ENCODE results near the gene STK32A.

Gene STK32A

DNA sequence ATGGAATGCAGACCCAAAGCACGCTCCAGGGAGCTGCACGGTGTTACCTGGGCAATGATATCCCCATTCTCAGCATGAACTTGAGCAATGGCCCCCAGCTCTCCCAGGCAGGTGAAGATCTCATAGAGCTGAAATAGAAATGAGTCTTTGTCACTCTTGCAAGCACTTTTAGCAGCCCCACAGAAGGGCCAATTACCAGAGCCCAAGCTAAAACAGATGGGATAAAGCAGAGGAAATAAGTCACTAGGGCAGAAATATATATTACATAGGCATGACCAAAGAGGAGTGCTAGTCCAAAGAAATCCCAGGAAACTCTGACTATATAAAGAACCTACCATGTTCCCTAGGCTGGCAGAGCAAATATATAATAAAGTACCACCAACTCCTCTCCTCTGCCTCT is 177.7 kb downstream of the STK32A start:
- no peaks in the 10 kb centered on the region for H3K27me3 ChIP-seq (replicated peaks)
- TF ChIP-seq, protein P1, sequence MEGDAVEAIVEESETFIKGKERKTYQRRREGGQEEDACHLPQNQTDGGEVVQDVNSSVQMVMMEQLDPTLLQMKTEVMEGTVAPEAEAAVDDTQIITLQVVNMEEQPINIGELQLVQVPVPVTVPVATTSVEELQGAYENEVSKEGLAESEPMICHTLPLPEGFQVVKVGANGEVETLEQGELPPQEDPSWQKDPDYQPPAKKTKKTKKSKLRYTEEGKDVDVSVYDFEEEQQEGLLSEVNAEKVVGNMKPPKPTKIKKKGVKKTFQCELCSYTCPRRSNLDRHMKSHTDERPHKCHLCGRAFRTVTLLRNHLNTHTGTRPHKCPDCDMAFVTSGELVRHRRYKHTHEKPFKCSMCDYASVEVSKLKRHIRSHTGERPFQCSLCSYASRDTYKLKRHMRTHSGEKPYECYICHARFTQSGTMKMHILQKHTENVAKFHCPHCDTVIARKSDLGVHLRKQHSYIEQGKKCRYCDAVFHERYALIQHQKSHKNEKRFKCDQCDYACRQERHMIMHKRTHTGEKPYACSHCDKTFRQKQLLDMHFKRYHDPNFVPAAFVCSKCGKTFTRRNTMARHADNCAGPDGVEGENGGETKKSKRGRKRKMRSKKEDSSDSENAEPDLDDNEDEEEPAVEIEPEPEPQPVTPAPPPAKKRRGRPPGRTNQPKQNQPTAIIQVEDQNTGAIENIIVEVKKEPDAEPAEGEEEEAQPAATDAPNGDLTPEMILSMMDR (IDR thresholded peaks at IDR 0.05; ENCODE audit: low read depth, low read length, missing control alignments), result no peak
- H3K4me3 ChIP-seq (ENCODE audit: low read depth, low read length), result no peak overlapping the region
- DNase-seq, result no peak
- H3K36me3 ChIP-seq (replicated peaks), result no peaks in the 10 kb centered on the region
- no peak overlapping the region for H3K27ac ChIP-seq
- in situ Hi-C loops (cut with HindIII; ENCODE audit: low pct_ligation_motif_present, low sequenced_read_pairs), result no loop called here

DNA sequence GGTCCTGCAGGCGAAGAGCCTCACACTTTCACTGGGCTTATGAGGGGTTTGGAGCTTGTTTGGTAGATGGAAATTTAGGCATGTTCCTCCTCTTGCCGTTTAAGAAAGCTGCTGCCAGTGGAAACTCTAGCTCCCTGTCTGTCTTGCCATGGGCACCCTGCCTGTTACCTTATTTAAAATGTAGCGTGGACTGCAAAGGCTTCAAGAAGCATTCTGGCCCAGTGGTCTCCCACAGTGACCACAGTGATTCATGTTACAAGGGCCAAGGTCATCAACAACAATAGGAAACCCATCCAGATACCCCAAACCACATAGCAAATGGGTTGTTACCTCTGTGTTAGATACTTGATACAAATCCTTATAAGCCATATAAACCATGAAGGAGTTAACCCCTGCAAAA is 178.4 kb downstream of the STK32A start:
- Histone ChIP-seq H3K4me3 (ENCODE audit: low read depth, low read length) (no peak overlapping the region), H3K27me3 (replicated peaks) (no peaks in the 10 kb centered on the region), H3K27ac (no peak overlapping the region), H3K36me3 (replicated peaks) (no peaks in the 10 kb centered on the region)
- TF ChIP-seq, protein P1 (IDR thresholded peaks at IDR 0.05; ENCODE audit: low read depth, low read length, missing control alignments), result no peak
- no peak for DNase-seq
- in situ Hi-C loops (cut with HindIII; ENCODE audit: low pct_ligation_motif_present, low sequenced_read_pairs), result no loop called here

DNA sequence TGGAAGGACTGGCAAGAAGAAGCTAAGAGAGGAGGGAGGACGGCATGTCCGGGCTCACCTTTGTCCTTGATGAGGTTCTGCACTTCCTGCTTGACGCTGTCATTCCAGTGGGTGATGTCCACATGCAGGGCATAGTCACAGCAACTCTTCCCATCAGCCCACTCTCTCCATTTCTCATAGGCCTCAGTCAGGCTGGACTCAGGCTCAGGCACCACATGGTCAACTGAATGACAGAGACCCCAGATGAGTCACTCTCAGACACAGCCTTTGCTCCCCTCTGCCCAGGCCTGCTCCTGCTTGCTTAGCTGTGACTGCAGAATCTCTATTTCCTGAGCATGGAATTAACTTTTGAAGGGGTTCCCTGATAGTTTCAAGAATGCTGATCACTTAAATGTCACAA is 180.8 kb downstream of the STK32A start:
- Histone ChIP-seq H3K36me3 (replicated peaks) (no peaks in the 10 kb centered on the region), H3K4me3 (ENCODE audit: low read depth, low read length) (no peak overlapping the region), H3K27ac (no peak overlapping the region), H3K27me3 (replicated peaks) (no peaks in the 10 kb centered on the region)
- TF ChIP-seq, protein P1 (IDR thresholded peaks at IDR 0.05; ENCODE audit: low read depth, low read length, missing control alignments), result no peak
- in situ Hi-C loops (cut with HindIII; ENCODE audit: low pct_ligation_motif_present, low sequenced_read_pairs), result no loop called here
- no peak for DNase-seq

DNA sequence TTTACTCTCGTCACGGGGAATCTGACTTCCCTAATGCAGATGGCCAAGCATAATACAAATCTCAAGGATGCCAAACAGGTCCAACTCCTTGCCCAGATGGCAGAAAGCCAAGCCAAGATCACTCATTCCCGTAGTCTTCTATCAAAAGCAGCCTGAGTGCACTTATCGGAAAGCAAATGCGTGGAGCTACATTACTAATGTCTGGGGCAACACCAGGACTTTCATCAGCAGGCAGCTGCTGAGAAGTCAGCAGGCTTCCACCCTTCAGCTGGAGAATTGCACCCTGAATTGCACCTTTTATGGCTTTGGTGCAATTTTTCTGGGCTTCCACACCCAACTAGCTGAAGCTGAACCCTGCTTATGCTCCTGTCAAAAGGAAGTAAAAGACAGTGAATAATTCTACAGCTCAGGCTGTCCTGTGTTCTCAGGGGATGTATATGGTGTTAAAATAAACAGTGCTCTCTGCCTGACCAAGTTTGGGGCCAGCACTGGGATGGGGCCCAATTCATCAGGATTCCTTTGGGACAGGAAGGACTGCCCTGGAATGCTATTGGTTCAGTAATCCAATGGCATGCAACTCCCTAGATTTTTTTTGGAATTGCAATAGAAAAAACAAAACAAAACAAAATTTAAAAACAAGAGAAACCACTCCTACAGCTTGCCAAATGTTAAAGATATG is 182.4 kb downstream of the STK32A start:
- no peak overlapping the region for H3K4me3 ChIP-seq (ENCODE audit: low read depth, low read length)
- in situ Hi-C loops (cut with HindIII; ENCODE audit: low pct_ligation_motif_present, low sequenced_read_pairs), result no loop called here
- no peaks in the 10 kb centered on the region for H3K36me3 ChIP-seq (replicated peaks)
- peak; percentile 28 for DNase-seq
- no peak overlapping the region for H3K27ac ChIP-seq
- no peaks in the 10 kb centered on the region for H3K27me3 ChIP-seq (replicated peaks)
- TF ChIP-seq, protein P1 (IDR thresholded peaks at IDR 0.05; ENCODE audit: low read depth, low read length, missing control alignments), result no peak

DNA sequence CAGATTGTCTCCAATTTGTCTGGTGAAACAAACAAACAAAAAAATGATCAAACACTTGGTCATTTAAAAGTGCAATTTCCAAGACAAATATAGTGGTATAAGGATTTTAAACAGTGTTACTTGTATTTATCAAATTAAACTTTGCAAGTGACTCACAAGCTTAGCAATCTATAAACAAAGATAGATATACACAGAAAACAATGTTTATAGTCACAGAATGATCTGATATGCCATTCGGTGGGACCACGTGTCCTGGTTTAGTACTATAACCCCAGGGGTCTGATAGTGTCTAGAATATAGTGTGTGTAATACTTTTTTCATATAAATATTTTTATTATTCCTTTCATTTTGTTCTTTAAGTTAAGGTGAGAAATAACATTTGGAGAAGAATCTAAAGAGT is 183.8 kb downstream of the STK32A start:
- in situ Hi-C loops (cut with HindIII; ENCODE audit: low pct_ligation_motif_present, low sequenced_read_pairs), result no loop called here
- H3K27ac ChIP-seq, result no peak overlapping the region
- H3K4me3 ChIP-seq (ENCODE audit: low read depth, low read length), result no peak overlapping the region
- H3K36me3 ChIP-seq (replicated peaks), result no peaks in the 10 kb centered on the region
- no peaks in the 10 kb centered on the region for H3K27me3 ChIP-seq (replicated peaks)
- TF ChIP-seq, protein P1 (IDR thresholded peaks at IDR 0.05; ENCODE audit: low read depth, low read length, missing control alignments), result no peak
- DNase-seq, result no peak

Data from brain microvascular endothelial cell (primary cell).